Activated CD4-positive, alpha-beta T cell treated with anti-CD3 and anti-CD28 coated beads, Interleukin-2, amount 10 ng/mL, durations not matched to agents 24 days and 14 days (primary cell): ENCODE results near the gene KDM5D. TPM values are rescaled to one million over a fixed set of nuclear protein-coding genes. Genes with fewer than 3 reads are reported as not detected.

Experiments used
- DNase-seq: peaks from one replicate; pipeline ENCODE4 v3.0.0; 2022
- H3K27ac Mint-ChIP-seq: one replicate; pipeline ENCODE4 v1.8.0; 2022; ENCODE audit warnings: mild to moderate bottlenecking, mixed read lengths
- H3K27me3 Mint-ChIP-seq: one replicate; pipeline ENCODE4 v1.8.0; 2022; ENCODE audit warnings: mixed read lengths
- H3K36me3 Mint-ChIP-seq: one replicate; pipeline ENCODE4 v1.8.0; 2022; ENCODE audit warnings: low read depth, mild to moderate bottlenecking, mixed read lengths
- H3K4me1 Mint-ChIP-seq: one replicate; pipeline ENCODE4 v1.8.0; 2021; ENCODE audit warnings: mixed read lengths
- H3K4me3 Mint-ChIP-seq: one replicate; pipeline ENCODE4 v1.8.0; 2022; ENCODE audit warnings: mild to moderate bottlenecking, moderate library complexity, mixed read lengths
- H3K9me3 Mint-ChIP-seq: one replicate; pipeline ENCODE4 v1.8.0; 2021; ENCODE audit warnings: mixed read lengths
- intact Hi-C: fragments of 100-400 bp; cut with micrococcal nuclease; formaldehyde crosslinking; loops from one replicate; pipeline ENCODE4 v1.15.1; 2023
- total RNA-seq: library from RNA; stranded (reverse); gene quantifications from 2 replicates; pipeline ENCODE4 v1.2.3, GENCODE V29; 2022

Gene KDM5D
- 41.2 and 43.6 TPM in 2 replicates for total RNA-seq

- Mint-ChIP-seq H3K4me1 (peaks cover 14% of the 10 kb centered on the region), H3K36me3 (peaks cover 27% of the 10 kb centered on the region), H3K9me3 (no peaks in the 10 kb centered on the region), H3K4me3 (peak within 1 kb of the TSS; percentile 96), H3K27ac (peak within 1 kb of the TSS; percentile 98), H3K27me3 (peaks cover 5% of the 10 kb centered on the region)
- intact Hi-C loops, result loop anchor here (1.0 to 5.0 kb wide), 2 partner anchors 177 to 242 kb away; no protein-coding TSS in a partner anchor
- peak; percentile 88 for DNase-seq
These were observed at the start of gene KDM5D for GRCh38 chrY:19744381-19745378. KDM5D (minus strand) TSS chrY:19744726; CDS start chrY:19744534, 192 bp downstream.

GRCh38 chrY:19768375-19768774, 23.8 kb upstream of the KDM5D start:
- Mint-ChIP-seq H3K4me1 (no peaks in the 10 kb centered on the region), H3K36me3 (no peaks in the 10 kb centered on the region), H3K4me3 (no peak overlapping the region), H3K9me3 (no peaks in the 10 kb centered on the region), H3K27me3 (no peaks in the 10 kb centered on the region), H3K27ac (no peak overlapping the region)
- no peak for DNase-seq
- intact Hi-C loops, result no loop called here

GRCh38 chrY:19743331-19743730, 1.2 kb downstream of the KDM5D start:
- H3K36me3 Mint-ChIP-seq, result peaks cover 35% of the 10 kb centered on the region
- DNase-seq, result no peak
- no peak overlapping the region for H3K27ac Mint-ChIP-seq
- no peaks in the 10 kb centered on the region for H3K9me3 Mint-ChIP-seq
- H3K4me3 Mint-ChIP-seq, result peak overlapping the region; percentile 96
- peaks cover 3% of the 10 kb centered on the region for H3K27me3 Mint-ChIP-seq
- intact Hi-C loops, result no loop called here
- H3K4me1 Mint-ChIP-seq, result peaks cover 19% of the 10 kb centered on the region

- no peak overlapping the region for H3K4me3 Mint-ChIP-seq
- no peaks in the 10 kb centered on the region for H3K27me3 Mint-ChIP-seq
- H3K36me3 Mint-ChIP-seq, result peaks cover 36% of the 10 kb centered on the region
- H3K9me3 Mint-ChIP-seq, result no peaks in the 10 kb centered on the region
- intact Hi-C loops, result no loop called here
- H3K4me1 Mint-ChIP-seq, result peaks cover 19% of the 10 kb centered on the region
- H3K27ac Mint-ChIP-seq, result no peak overlapping the region
- no peak for DNase-seq
These were observed 2.4 kb downstream of the KDM5D start for GRCh38 chrY:19742153-19742552.

GRCh38 chrY:19734425-19734824, 10.1 kb downstream of the KDM5D start:
- Mint-ChIP-seq H3K27me3 (no peaks in the 10 kb centered on the region), H3K36me3 (peaks cover 45% of the 10 kb centered on the region), H3K9me3 (no peaks in the 10 kb centered on the region), H3K4me3 (no peak overlapping the region), H3K27ac (peak overlapping the region; percentile 2), H3K4me1 (peaks cover 15% of the 10 kb centered on the region)
- intact Hi-C loops, result no loop called here
- no peak for DNase-seq

- H3K4me1 Mint-ChIP-seq, result peaks cover 5% of the 10 kb centered on the region
- no peak overlapping the region for H3K4me3 Mint-ChIP-seq
- no peaks in the 10 kb centered on the region for H3K9me3 Mint-ChIP-seq
- peaks cover 69% of the 10 kb centered on the region for H3K36me3 Mint-ChIP-seq
- no peaks in the 10 kb centered on the region for H3K27me3 Mint-ChIP-seq
- intact Hi-C loops, result loop anchor here (10.0 kb wide), 1 partner anchor 153 kb away; no protein-coding TSS in a partner anchor
- DNase-seq, result no peak
- H3K27ac Mint-ChIP-seq, result no peak overlapping the region
These were observed 26.6 kb downstream of the KDM5D start for GRCh38 chrY:19717950-19718349.

- Mint-ChIP-seq H3K27me3 (no peaks in the 10 kb centered on the region), H3K27ac (no peak overlapping the region), H3K4me3 (no peak overlapping the region), H3K36me3 (peaks cover 66% of the 10 kb centered on the region), H3K4me1 (peaks cover 5% of the 10 kb centered on the region), H3K9me3 (no peaks in the 10 kb centered on the region)
- intact Hi-C loops, result loop anchor here (10.0 kb wide), 1 partner anchor 152 kb away; no protein-coding TSS in a partner anchor
- no peak for DNase-seq
These were observed 27.4 kb downstream of the KDM5D start for GRCh38 chrY:19717146-19717545.

- peak overlapping the region; percentile 20 for H3K27ac Mint-ChIP-seq
- DNase-seq, result no peak
- no peaks in the 10 kb centered on the region for H3K9me3 Mint-ChIP-seq
- peaks cover 62% of the 10 kb centered on the region for H3K36me3 Mint-ChIP-seq
- no peaks in the 10 kb centered on the region for H3K27me3 Mint-ChIP-seq
- H3K4me1 Mint-ChIP-seq, result peaks cover 5% of the 10 kb centered on the region
- no peak overlapping the region for H3K4me3 Mint-ChIP-seq
- intact Hi-C loops, result loop anchor here (10.0 kb wide), 1 partner anchor 150 kb away; no protein-coding TSS in a partner anchor
These were observed 29.3 kb downstream of the KDM5D start for GRCh38 chrY:19715226-19715625.

- Mint-ChIP-seq H3K4me1 (peaks cover 5% of the 10 kb centered on the region), H3K36me3 (peaks cover 66% of the 10 kb centered on the region), H3K9me3 (no peaks in the 10 kb centered on the region), H3K4me3 (no peak overlapping the region), H3K27me3 (no peaks in the 10 kb centered on the region), H3K27ac (no peak overlapping the region)
- intact Hi-C loops, result loop anchor here (10.0 kb wide), 1 partner anchor 149 kb away; no protein-coding TSS in a partner anchor
- no peak for DNase-seq
These were observed 31.1 kb downstream of the KDM5D start for GRCh38 chrY:19713430-19713829.

GRCh38 chrY:19706273-19706672, 38.3 kb downstream of the KDM5D start:
- no peak overlapping the region for H3K4me3 Mint-ChIP-seq
- peaks cover 70% of the 10 kb centered on the region for H3K36me3 Mint-ChIP-seq
- no peak for DNase-seq
- no peaks in the 10 kb centered on the region for H3K9me3 Mint-ChIP-seq
- no peak overlapping the region for H3K27ac Mint-ChIP-seq
- no peaks in the 10 kb centered on the region for H3K27me3 Mint-ChIP-seq
- intact Hi-C loops, result no loop called here
- H3K4me1 Mint-ChIP-seq, result no peaks in the 10 kb centered on the region

- intact Hi-C loops, result no loop called here
- no peak for DNase-seq
- Mint-ChIP-seq H3K27ac (no peak overlapping the region), H3K36me3 (peaks cover 74% of the 10 kb centered on the region), H3K9me3 (peaks cover 10% of the 10 kb centered on the region), H3K4me1 (no peaks in the 10 kb centered on the region), H3K27me3 (no peaks in the 10 kb centered on the region), H3K4me3 (no peak overlapping the region)
These were observed 46.0 kb downstream of the KDM5D start for GRCh38 chrY:19698495-19698894.

- H3K9me3 Mint-ChIP-seq, result peaks cover 5% of the 10 kb centered on the region
- no peak overlapping the region for H3K4me3 Mint-ChIP-seq
- H3K27ac Mint-ChIP-seq, result no peak overlapping the region
- no peaks in the 10 kb centered on the region for H3K36me3 Mint-ChIP-seq
- H3K27me3 Mint-ChIP-seq, result no peaks in the 10 kb centered on the region
- DNase-seq, result no peak
- no peaks in the 10 kb centered on the region for H3K4me1 Mint-ChIP-seq
- intact Hi-C loops, result no loop called here
These were observed 63.7 kb downstream of the KDM5D start for GRCh38 chrY:19680821-19681220.
